AG10803 (cell line): Measurements from ENCODE around the gene HSPH1.
A peak's percentile ranks its signal among the peaks of the same experiment; 100 is the strongest.
"Not testable (repeated sequence)": the region's sequence is repeated elsewhere in the genome, so short reads cannot be mapped to it uniquely, and the experiment has no call there.

Experiments
- DNase-seq: peaks from one replicate; pipeline ENCODE4 v3.0.0; 2010; ENCODE audit warnings: low read depth
- H3K4me3 ChIP-seq: 2 replicates; pipeline ENCODE4 v1.5.1; 2011; ENCODE audit warnings: mild to moderate bottlenecking, low read length, control low read depth
- CTCF ChIP-seq: conservative IDR thresholded peaks from 2 replicates; pipeline ENCODE4 v1.5.1; 2011; ENCODE audit warnings: mild to moderate bottlenecking, low read length, control low read depth, inconsistent platforms

HSPH1 gene

DNA sequence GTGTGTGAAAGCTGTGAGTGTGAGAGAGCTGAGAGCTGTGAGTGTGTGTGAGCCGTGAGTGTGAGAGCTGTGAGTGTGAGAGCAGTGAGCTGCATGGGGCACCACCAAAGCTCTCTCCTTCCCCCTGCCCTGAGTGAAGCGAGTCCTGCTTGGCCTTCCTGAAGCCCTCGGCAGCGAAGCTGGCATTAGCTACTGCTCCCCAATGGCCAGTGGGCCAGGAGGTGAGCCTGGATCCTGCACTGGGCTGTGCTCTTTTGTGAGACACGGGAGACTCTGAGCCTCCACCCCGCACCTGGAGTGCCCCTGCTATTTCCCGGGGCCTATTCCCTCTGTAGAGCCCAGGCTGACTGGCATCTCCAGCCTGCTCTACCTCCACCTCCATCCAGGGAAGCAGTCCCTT is 51.5 kb downstream of the HSPH1 start:
- DNase-seq: no peak
- H3K4me3 ChIP-seq: no peak overlapping the region
- TF ChIP-seq CTCF: no peak

DNA sequence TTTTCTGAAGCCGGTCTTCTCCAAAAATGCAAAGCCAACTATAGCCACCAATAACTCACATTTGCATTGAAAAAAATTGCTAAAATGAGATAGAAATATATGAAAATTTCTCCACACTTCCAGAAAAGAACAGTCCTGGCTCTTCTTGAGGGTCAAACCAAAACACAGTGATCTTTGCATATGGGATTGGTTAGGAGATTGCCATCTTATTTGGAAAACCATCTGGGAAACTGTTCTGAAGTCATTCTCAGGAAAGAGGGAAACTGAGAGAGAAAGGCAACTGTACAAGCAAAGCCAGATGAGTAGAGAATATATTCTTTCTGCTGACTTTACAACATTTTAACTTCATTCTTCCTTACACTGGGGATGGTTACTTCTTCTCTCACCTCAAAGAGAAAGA is 54.6 kb downstream of the HSPH1 start:
- no peak for TF ChIP-seq CTCF
- no peak for DNase-seq
- no peak overlapping the region for H3K4me3 ChIP-seq

DNA sequence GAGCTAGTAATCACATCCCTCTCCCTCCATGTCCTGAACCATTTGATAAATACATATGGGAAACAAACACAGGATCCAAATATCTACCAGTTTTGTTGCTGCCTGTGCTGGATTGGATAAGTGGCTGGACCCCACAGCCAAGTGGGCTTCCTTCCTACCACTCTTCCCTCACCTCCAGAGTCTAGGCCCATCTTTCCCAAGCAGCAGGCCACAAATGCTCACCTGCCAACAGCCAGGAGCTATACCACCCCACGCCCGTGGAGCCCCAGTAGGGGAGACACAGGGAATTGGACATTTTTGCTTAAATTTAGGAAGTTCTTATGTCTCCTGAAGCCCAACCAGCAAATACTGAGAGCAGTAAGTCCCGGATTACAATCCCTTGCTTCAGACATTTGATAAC is 55.8 kb downstream of the HSPH1 start:
- no peak for DNase-seq
- TF ChIP-seq CTCF: no peak
- no peak overlapping the region for H3K4me3 ChIP-seq

DNA sequence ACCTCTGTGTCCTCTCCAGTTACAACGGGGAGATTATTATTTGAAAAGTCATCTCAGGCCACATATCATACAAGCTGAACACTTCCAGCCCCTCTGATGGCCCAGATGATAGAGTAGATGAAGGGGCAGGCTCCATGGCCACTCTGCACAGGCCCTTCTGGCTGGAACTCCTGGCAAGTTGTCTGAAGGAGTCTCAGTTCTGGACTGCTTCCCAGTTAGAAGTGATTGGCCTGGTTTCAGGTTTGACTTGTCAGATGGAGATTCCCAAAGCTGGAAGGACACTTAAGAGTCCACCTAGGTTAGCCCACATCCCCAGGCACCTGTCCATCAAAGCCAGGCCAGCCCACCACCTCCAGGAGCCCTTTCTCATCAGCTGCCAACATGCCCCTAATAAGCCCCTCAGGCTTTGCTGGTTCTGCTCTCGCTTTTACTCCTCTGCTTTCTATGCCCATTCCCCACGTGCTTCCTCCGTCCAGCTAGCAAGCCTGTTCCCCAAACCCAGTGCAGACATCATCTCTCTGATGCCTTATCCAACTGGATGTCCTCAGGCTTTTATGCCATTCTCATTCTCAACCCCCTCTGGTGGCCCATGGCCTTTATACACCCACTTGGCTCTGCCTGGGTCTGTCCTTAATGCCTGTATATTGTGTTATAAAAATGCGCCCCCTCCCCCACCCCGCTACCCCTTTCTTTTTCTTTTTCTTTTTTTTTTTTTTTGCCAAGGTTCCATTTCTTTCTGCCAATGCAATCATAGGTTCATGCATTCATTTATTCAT is 56.5 kb downstream of the HSPH1 start:
- DNase-seq: no peak

DNA sequence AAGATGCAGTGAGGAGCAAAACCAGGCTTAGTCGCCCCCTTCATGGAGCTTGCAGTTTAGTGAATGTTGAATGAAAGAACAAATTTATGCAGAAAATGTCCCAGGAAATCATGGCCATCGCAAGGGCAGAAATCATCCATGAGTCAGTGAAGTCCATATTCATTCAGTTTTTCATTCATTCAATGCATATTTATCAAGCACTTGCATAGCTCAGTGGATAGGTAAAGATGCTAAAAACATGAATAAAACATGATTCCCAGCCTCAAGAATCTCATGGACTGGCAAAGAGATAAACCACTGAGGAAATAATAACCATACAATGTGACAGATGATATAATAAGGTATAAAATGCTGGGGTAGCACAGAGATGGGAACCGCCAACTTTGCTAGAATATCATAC is 58.8 kb downstream of the HSPH1 start:
- H3K4me3 ChIP-seq: no peak overlapping the region
- no peak for TF ChIP-seq CTCF

More for the DNA sequence above, 56.5 kb downstream of the HSPH1 start:
- no peak overlapping the region for H3K4me3 ChIP-seq
- 0 out of 2 replicates have a peak, but pooled peaks have one; percentile 6 for TF ChIP-seq CTCF

DNA sequence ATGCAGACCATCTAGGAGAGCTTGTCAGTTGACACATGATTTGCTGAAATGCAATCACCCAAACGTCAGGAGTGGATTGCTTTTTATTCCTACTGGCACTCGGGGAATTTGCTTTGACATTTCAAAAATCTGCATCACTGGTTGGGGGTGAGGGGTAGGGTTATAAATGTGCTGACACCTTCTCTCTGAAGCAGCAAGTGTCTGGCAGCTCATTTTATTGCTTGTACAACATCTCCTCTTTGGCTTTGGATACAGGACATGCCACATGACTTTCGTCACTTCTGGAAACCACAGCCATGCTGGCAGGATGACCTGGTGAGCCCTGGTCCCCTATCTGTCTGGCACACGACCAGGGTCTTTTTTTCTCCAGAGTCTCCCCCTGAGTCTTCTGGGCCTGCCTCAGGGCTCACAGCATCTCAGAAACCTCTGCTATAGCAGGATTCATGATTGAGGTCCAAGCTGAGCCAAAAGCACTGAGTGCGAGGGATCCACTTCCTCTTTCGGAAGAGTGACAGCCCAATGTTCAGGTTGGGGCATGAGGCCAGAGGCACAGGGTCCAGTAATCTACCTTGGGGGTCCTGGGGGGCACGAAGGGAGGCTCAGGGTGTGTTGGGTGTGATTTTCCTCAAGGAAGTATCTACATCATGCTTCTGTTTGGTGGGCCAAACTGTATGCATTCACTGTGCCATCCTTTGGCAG is 60.1 kb downstream of the HSPH1 start:
- DNase-seq: peak; percentile 35
- no peak for TF ChIP-seq CTCF
- no peak overlapping the region for H3K4me3 ChIP-seq

More for the DNA sequence above, 58.8 kb downstream of the HSPH1 start:
- DNase-seq: no peak

DNA sequence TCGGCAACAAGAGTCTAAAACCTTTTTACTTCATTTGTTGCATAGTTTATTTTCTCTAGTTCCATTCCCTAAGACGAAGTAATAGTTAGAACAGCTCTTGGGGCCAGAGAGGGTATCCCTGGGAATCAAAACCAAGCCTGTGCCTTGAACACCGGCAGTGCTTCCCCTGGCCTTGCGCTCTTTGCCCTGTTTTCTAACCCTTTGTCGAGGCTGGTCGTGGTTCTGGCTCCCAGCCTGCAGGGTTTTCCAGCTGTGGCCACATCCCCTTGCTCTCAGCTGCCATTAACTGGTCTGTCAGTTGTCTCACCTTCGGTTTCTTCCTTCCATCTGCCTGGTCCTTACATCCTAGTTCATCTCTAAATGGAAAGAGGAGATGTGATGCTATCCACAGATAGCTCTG is 61.0 kb downstream of the HSPH1 start:
- TF ChIP-seq CTCF: no peak
- H3K4me3 ChIP-seq: no peak overlapping the region
- DNase-seq: no peak

GRCh38 chr13:31097911-31098434 is 63.7 kb downstream of the HSPH1 start:
- not testable (repeated sequence) for H3K4me3 ChIP-seq, DNase-seq
